Keratinocyte (primary cell): ENCODE results near the gene KCNMA1. TPM values are rescaled to one million over a fixed set of nuclear protein-coding genes. Genes with fewer than 3 reads are reported as not detected.

Experiments used
- DNase-seq: peaks from one replicate; pipeline ENCODE4 v3.0.0-alpha.2; 2011; ENCODE audit warnings: low read depth, missing footprints, low spot score
- FAIRE-seq: peaks from 2 replicates; lab custom pipeline; 2011; peaks lifted over from hg19 to GRCh38; lab: Jason Lieb, UNC
- H2AFZ ChIP-seq: 2 replicates; pipeline ENCODE4 v1.6.0; 2012; ENCODE audit warnings: low read length, control low read depth, inconsistent platforms; ENCODE audit not compliant: control insufficient read depth
- H3K27ac ChIP-seq: 2 replicates; pipeline ENCODE4 v1.5.1; 2011; ENCODE audit warnings: low read length; ENCODE audit not compliant: control insufficient read depth, insufficient read depth
- H3K27me3 ChIP-seq: 3 replicates; pipeline ENCODE4 v1.6.0; 2011; ENCODE audit warnings: low read length; ENCODE audit not compliant: control insufficient read depth, insufficient read depth; ENCODE audit errors: extremely low read depth
- H3K36me3 ChIP-seq, 2 experiments: 2 replicates in 1 of 2; 3 replicates in 1 of 2; pipeline ENCODE4 v1.5.1; 2011; ENCODE audit warnings: low read length in 2 of 2, mild to moderate bottlenecking in 1 of 2; ENCODE audit not compliant: control insufficient read depth in 2 of 2, insufficient read depth in 2 of 2; ENCODE audit errors: extremely low read depth in 1 of 2
- H3K4me1 ChIP-seq: 3 replicates; pipeline ENCODE4 v1.5.1; 2011; ENCODE audit warnings: low read length; ENCODE audit not compliant: control insufficient read depth, insufficient read depth; ENCODE audit errors: extremely low read depth
- H3K4me2 ChIP-seq: 3 replicates; pipeline ENCODE4 v1.6.0; 2011; ENCODE audit warnings: low read depth, low read length; ENCODE audit not compliant: control insufficient read depth, insufficient read depth; ENCODE audit errors: extremely low read depth
- H3K4me3 ChIP-seq, 3 experiments: fragments of 200-600 bp in 1 of 3; sonication (generic) in 1 of 3; 2 replicates in 2 of 3; 3 replicates in 1 of 3; pipeline ENCODE4 v1.5.1; 2011 to 2016; ENCODE audit warnings: low read length in 3 of 3, mild to moderate bottlenecking in 3 of 3, control low read depth in 2 of 3, inconsistent platforms in 1 of 3, low read depth in 1 of 3, mixed read lengths in 1 of 3, mixed run types in 1 of 3, moderate library complexity in 1 of 3; ENCODE audit not compliant: control insufficient read depth in 2 of 3, insufficient read depth in 2 of 3; ENCODE audit errors: extremely low read depth in 1 of 3
- H3K79me2 ChIP-seq: 2 replicates; pipeline ENCODE4 v1.6.0; 2012; ENCODE audit warnings: low read length; ENCODE audit not compliant: control insufficient read depth, insufficient read depth
- H3K9ac ChIP-seq: 3 replicates; pipeline ENCODE4 v1.6.0; 2011; ENCODE audit warnings: low read length; ENCODE audit not compliant: control insufficient read depth, insufficient read depth; ENCODE audit errors: extremely low read depth
- H3K9me1 ChIP-seq: 3 replicates; pipeline ENCODE4 v1.6.0; 2011; ENCODE audit warnings: low read length; ENCODE audit not compliant: control insufficient read depth, insufficient read depth; ENCODE audit errors: extremely low read depth
- H3K9me3 ChIP-seq: 2 replicates; pipeline ENCODE4 v1.5.1; 2012; ENCODE audit warnings: low read depth, low read length; ENCODE audit not compliant: control insufficient read depth
- H4K20me1 ChIP-seq: 3 replicates; pipeline ENCODE4 v1.6.0; 2011; ENCODE audit warnings: low read length; ENCODE audit not compliant: control insufficient read depth, insufficient read depth; ENCODE audit errors: extremely low read depth
- EZH2 ChIP-seq: IDR thresholded peaks from one replicate; pipeline ENCODE4 v1.6.1; 2012; ENCODE audit warnings: inconsistent platforms, mild to moderate bottlenecking, low read length, moderate library complexity
- dilution Hi-C: fragments of 300-500 bp; cut with MboI; formaldehyde crosslinking; loops from one replicate; pipeline ENCODE4 v1.7.0; 2020; ENCODE audit warnings: low sequenced_read_pairs; ENCODE audit not compliant: extremely low pct_ligation_motif_present
- polyA plus RNA-seq, 5 experiments: library from polyadenylated mRNA; depleted of rRNA in 3 of 5; stranded (reverse) in 3 of 5; stranded (forward) in 1 of 5; unstranded in 1 of 5; fragments of >200 nt; gene quantifications; 1 replicate in 1 of 5; 2 replicates in 3 of 5; 3 replicates in 1 of 5; pipeline versions ENCODE4 v1.2.1 to v1.2.3, GENCODE V29; 2011 to 2012; ENCODE audit warnings: missing spikeins in 2 of 5, low read depth in 1 of 5, low replicate concordance in 1 of 5
- TF ChIP-seq, protein P1 (sequence below), 3 experiments: IDR thresholded peaks in 1 of 3; conservative IDR thresholded peaks in 1 of 3; optimal IDR thresholded peaks in 1 of 3; 2 replicates in 2 of 3; 3 replicates in 1 of 3; pipeline versions ENCODE3 to v1.5.1; 2011; ENCODE audit warnings: low read length in 3 of 3, mild to moderate bottlenecking in 3 of 3, moderate library complexity in 2 of 3, control low read depth in 1 of 3, inconsistent platforms in 1 of 3; ENCODE audit not compliant: insufficient read depth in 2 of 3; ENCODE audit errors: extremely low read depth in 1 of 3

KCNMA1 gene
- polyA plus RNA-seq, 1 donor (not counting 4 experiments of a cell fraction or from before 2014, with no cell fraction given) = 6.3 TPM

DNA sequence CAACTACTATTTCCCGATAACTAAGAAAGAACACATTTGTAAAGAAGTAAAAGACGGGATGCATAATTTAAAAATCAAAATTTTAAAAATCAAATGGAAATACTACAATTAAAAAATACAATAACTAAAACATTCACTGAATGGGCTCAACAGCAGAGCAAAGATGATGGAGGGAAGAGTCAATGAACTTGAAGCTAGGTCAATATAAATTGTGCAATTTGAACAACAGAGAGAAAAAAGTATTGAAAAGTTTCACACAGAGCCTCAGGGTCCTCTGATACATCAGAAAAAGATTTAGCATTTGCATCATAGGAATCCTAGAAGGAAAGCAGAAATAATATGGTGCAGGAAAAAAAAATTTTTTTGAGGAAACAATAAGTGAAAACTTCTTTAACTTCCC is 581.0 kb downstream of the KCNMA1 start:
- dilution Hi-C loops = no loop called here
- FAIRE-seq = no peak

DNA sequence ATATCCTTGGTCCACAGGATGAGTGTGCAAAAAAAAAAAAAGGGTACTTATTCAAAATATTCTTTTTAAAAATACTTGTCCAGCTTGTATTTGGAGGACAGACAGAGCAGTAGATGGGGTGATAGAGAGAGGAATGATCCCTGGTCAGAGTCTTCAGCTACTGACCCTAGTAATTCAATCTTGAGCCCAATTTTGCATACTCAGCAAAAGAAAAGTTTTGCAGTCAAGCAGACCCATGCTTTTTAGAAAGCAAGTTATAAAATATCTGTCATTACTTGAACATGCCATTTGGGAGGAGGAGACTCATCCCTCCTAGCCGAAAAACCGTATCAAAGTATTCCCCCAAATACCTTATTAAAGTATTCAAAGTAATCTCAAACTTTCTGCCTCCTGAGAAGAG is 585.0 kb downstream of the KCNMA1 start:
- no peak overlapping the region for H3K4me2 ChIP-seq
- H3K4me3 ChIP-seq = no peak overlapping the region
- no peaks in the 10 kb centered on the region for H3K4me1 ChIP-seq
- no peak overlapping the region for H2AFZ ChIP-seq
- DNase-seq (no peak), FAIRE-seq (no peak)
- no peaks in the 10 kb centered on the region for H3K9me3 ChIP-seq
- TF ChIP-seq, protein P1, sequence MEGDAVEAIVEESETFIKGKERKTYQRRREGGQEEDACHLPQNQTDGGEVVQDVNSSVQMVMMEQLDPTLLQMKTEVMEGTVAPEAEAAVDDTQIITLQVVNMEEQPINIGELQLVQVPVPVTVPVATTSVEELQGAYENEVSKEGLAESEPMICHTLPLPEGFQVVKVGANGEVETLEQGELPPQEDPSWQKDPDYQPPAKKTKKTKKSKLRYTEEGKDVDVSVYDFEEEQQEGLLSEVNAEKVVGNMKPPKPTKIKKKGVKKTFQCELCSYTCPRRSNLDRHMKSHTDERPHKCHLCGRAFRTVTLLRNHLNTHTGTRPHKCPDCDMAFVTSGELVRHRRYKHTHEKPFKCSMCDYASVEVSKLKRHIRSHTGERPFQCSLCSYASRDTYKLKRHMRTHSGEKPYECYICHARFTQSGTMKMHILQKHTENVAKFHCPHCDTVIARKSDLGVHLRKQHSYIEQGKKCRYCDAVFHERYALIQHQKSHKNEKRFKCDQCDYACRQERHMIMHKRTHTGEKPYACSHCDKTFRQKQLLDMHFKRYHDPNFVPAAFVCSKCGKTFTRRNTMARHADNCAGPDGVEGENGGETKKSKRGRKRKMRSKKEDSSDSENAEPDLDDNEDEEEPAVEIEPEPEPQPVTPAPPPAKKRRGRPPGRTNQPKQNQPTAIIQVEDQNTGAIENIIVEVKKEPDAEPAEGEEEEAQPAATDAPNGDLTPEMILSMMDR (optimal IDR thresholded peaks at IDR 0.05 in 1 of 3, IDR thresholded peaks at IDR 0.05 in 1 of 3, conservative IDR thresholded peaks at IDR 0.05 in 1 of 3; ENCODE audit: extremely low read depth in 1 of 3, insufficient read depth in 2 of 3, low read length in 3 of 3) = no peak
- no peak for TF ChIP-seq EZH2
- dilution Hi-C loops = no loop called here
- peaks cover 5% of the 10 kb centered on the region for H3K27me3 ChIP-seq
- no peak overlapping the region for H3K9ac ChIP-seq
- no peaks in the 10 kb centered on the region for H3K79me2 ChIP-seq
- H3K27ac ChIP-seq = no peak overlapping the region
- H3K36me3 ChIP-seq = no peaks in the 10 kb centered on the region
- H4K20me1 ChIP-seq = no peaks in the 10 kb centered on the region
- H3K9me1 ChIP-seq = no peaks in the 10 kb centered on the region

More for the DNA sequence above, 581.0 kb downstream of the KCNMA1 start:
- H3K9ac ChIP-seq = no peak overlapping the region
- no peak overlapping the region for H3K27ac ChIP-seq
- H3K36me3 ChIP-seq = no peaks in the 10 kb centered on the region
- no peaks in the 10 kb centered on the region for H3K9me1 ChIP-seq
- TF ChIP-seq, protein P1 (optimal IDR thresholded peaks at IDR 0.05 in 1 of 3, IDR thresholded peaks at IDR 0.05 in 1 of 3, conservative IDR thresholded peaks at IDR 0.05 in 1 of 3; ENCODE audit: extremely low read depth in 1 of 3, insufficient read depth in 2 of 3, low read length in 3 of 3) = no peak
- no peak for TF ChIP-seq EZH2
- DNase-seq = no peak
- peaks cover 5% of the 10 kb centered on the region for H3K27me3 ChIP-seq
- no peaks in the 10 kb centered on the region for H3K79me2 ChIP-seq
- no peaks in the 10 kb centered on the region for H3K4me1 ChIP-seq
- no peaks in the 10 kb centered on the region for H4K20me1 ChIP-seq
- H3K9me3 ChIP-seq = no peaks in the 10 kb centered on the region
- H3K4me2 ChIP-seq = no peak overlapping the region
- H3K4me3 ChIP-seq = no peak overlapping the region
- H2AFZ ChIP-seq = no peak overlapping the region
